ENCODE data around the gene AFAP1. TPM values are rescaled to one million over a fixed set of nuclear protein-coding genes. Genes with fewer than 3 reads are reported as not detected.

The AFAP1 gene
- total and polyA plus RNA-seq, 2 of the 8 experiments (the other 6 are each of a cell fraction or from before 2014, with no cell fraction given) = 3.6 to 18.2 TPM

- Histone ChIP-seq H3K79me1 (ENCODE audit: low read depth, low read length) (no peaks in the 10 kb centered on the region), H3K23me2 (ENCODE audit: low read depth, low read length) (peaks cover 10% of the 10 kb centered on the region; the same call in 1 of the 2 replicates), H4K20me1 (replicated peaks in 1 of 2; ENCODE audit: control insufficient read depth in 1 of 2, insufficient read depth in 2 of 2, low read length in 2 of 2) (peaks cover 0 to 6% of the 10 kb centered on the region in 2 experiments), H2BK120ac (replicated peaks; ENCODE audit: low read depth, low read length) (no peak overlapping the region), H2BK15ac (ENCODE audit: low read length) (no peak overlapping the region), H2AFZ (ENCODE audit: low read length) (no peak overlapping the region), H3K4ac (replicated peaks; ENCODE audit: insufficient read length, low read depth, low read length) (no peak overlapping the region), H2BK12ac (ENCODE audit: low read depth, low read length) (no peak overlapping the region), H3K14ac (ENCODE audit: insufficient read length) (no peak overlapping the region), H2BK20ac (ENCODE audit: low read length) (no peak overlapping the region), H4K91ac (replicated peaks; ENCODE audit: insufficient read length, low read length) (no peak overlapping the region), H3K27me3 (replicated peaks in 1 of 4; ENCODE audit: control insufficient read depth in 3 of 4, extremely low read depth in 1 of 4, insufficient read depth in 3 of 4, low read length in 3 of 4) (no peaks in the 10 kb centered on the region), H3K4me1 (replicated peaks in 1 of 4; ENCODE audit: control insufficient read depth in 3 of 4, insufficient read depth in 4 of 4, low read length in 3 of 4) (no peaks in the 10 kb centered on the region), H3K18ac (ENCODE audit: extremely low read depth, low read length) (no peak overlapping the region), H2AK5ac (ENCODE audit: low read depth, low read length) (no peak overlapping the region), H3K27ac (ENCODE audit: low read depth, low read length) (no peak overlapping the region), H3K36me3 (ENCODE audit: control insufficient read depth in 2 of 4, insufficient read depth in 4 of 4, low read length in 3 of 4) (no peaks in the 10 kb centered on the region), H3K56ac (replicated peaks; ENCODE audit: insufficient read length, low read depth, low read length) (no peak overlapping the region), H3K23ac (ENCODE audit: insufficient read length) (no peak overlapping the region), H3K4me3 (ENCODE audit: extremely low read depth in 1 of 4, insufficient read depth in 2 of 4, low read depth in 3 of 4, low read length in 4 of 4) (no peak overlapping the region), H3K9ac (replicated peaks in 1 of 4; ENCODE audit: extremely low read depth in 1 of 4, low read depth in 3 of 4, low read length in 3 of 4) (no peak overlapping the region), H4K5ac (ENCODE audit: insufficient read length, low read depth, low read length) (no peak overlapping the region), H2BK5ac (ENCODE audit: low read depth, low read length) (no peak overlapping the region), H3K4me2 (ENCODE audit: insufficient read depth in 1 of 2, low read depth in 2 of 2, low read length in 2 of 2) (no peak overlapping the region), H4K8ac (ENCODE audit: extremely low read depth, insufficient read depth, low read length) (no peak overlapping the region), H3K79me2 (ENCODE audit: control insufficient read depth in 1 of 2, insufficient read depth in 2 of 2, low read length in 2 of 2) (no peaks in the 10 kb centered on the region), H3K9me3 (ENCODE audit: insufficient read depth in 2 of 2, low read depth in 1 of 2, low read length in 1 of 2) (no peaks in the 10 kb centered on the region)
- ChIA-PET CTCF (ENCODE audit: partially characterized antibody) (interaction anchor here (0.5 to 0.7 kb wide), 2 partner anchors 34 to 230 kb away, joined by 3 read pairs; no protein-coding TSS in a partner anchor), POLR2A (ENCODE audit: partially characterized antibody) (interaction anchor here (0.7 kb wide), 1 partner anchor 23 kb away, joined by 3 read pairs; no protein-coding TSS in a partner anchor)
- TF ChIP-seq BCL11A (IDR thresholded peaks at IDR 0.05; ENCODE audit: low read depth in 2 of 2, low read length in 2 of 2) (no peak), HDAC6 (IDR thresholded peaks at IDR 0.05; ENCODE audit: low read depth, low read length) (no peak), TCF12 (IDR thresholded peaks at IDR 0.05; ENCODE audit: low read depth, low read length) (no peak), TAF7 (optimal IDR thresholded peaks at IDR 0.05; ENCODE audit: borderline replicate concordance, low read depth, low read length) (no peak), JUND (IDR thresholded peaks at IDR 0.05; ENCODE audit: low read length) (no peak), ZNF274 (IDR thresholded peaks at IDR 0.05; ENCODE audit: borderline replicate concordance, extremely low read depth, low read length) (no peak), BRCA1 (IDR thresholded peaks at IDR 0.05; ENCODE audit: low read depth, low read length) (no peak), ATF3 (IDR thresholded peaks at IDR 0.05; ENCODE audit: insufficient read depth, low read depth, low read length) (no peak), SAP30 (IDR thresholded peaks at IDR 0.05; ENCODE audit: insufficient read depth, insufficient replicate concordance, low read length) (no peak), RXRA (IDR thresholded peaks at IDR 0.05; ENCODE audit: insufficient read depth, low read depth, low read length) (no peak), RNF2 (IDR thresholded peaks at IDR 0.05; ENCODE audit: borderline replicate concordance, low read depth, low read length, missing control alignments, poor library complexity, severe bottlenecking) (no peak), TAF1 (IDR thresholded peaks at IDR 0.05; ENCODE audit: low read depth, low read length) (no peak), YY1 (IDR thresholded peaks at IDR 0.05; ENCODE audit: low read depth, low read length) (no peak), TBP (IDR thresholded peaks at IDR 0.05; ENCODE audit: low read depth, low read length) (no peak)
- DNase-seq (ENCODE audit: low read depth in 1 of 2, low spot score in 2 of 2) = no peak
- FAIRE-seq = no peak
- WGBS, 2 experiments (ENCODE audit: extremely low coverage in 1 of 2, insufficient coverage in 1 of 2, insufficient read length in 1 of 2, insufficient replicate concordance in 2 of 2, low coverage in 1 of 2, low lambda C conversion rate in 2 of 2, missing lambda C conversion rate in 1 of 2) = 84% methylated on average over 9 of the region's 9 CpGs; no CpG with 5 or more reads in 1 of the 2 experiments
Measured at GRCh38 chr4:7725951-7726350, 213.7 kb downstream of the AFAP1 start.

Measured in H1 (cell line).